KMS-11 (cell line): ENCODE results near the gene DMBX1.

Source experiments
- H2AFZ ChIP-seq: fragments of 200-600 bp; sonication (generic); 2 replicates; pipeline ENCODE4 v1.6.1; 2016; ENCODE audit warnings: antibody characterized with exemption, mixed run types, low read depth
- H3K27ac ChIP-seq: fragments of 200-600 bp; sonication (generic); 2 replicates; pipeline ENCODE4 v1.6.1; 2016; ENCODE audit warnings: mild to moderate bottlenecking, mixed run types
- H3K27me3 ChIP-seq: fragments of 200-600 bp; sonication (generic); 2 replicates; pipeline ENCODE4 v1.6.1; 2017; ENCODE audit warnings: mild to moderate bottlenecking, low read depth, mixed run types, moderate library complexity; ENCODE audit not compliant: insufficient read depth
- H3K36me3 ChIP-seq: fragments of 200-600 bp; sonication (generic); 2 replicates; pipeline ENCODE4 v1.6.1; 2017; ENCODE audit warnings: mild to moderate bottlenecking, mixed run types; ENCODE audit not compliant: insufficient read depth
- H3K4me1 ChIP-seq: fragments of 200-600 bp; sonication (generic); 2 replicates; pipeline ENCODE4 v1.6.1; 2016; ENCODE audit warnings: mild to moderate bottlenecking, low read depth, mixed run types; ENCODE audit not compliant: poor library complexity, severe bottlenecking
- H3K4me2 ChIP-seq: fragments of 200-600 bp; sonication (generic); 2 replicates; pipeline ENCODE4 v1.7.0; 2016; ENCODE audit warnings: mild to moderate bottlenecking, mixed run types
- H3K4me3 ChIP-seq: fragments of 200-600 bp; sonication (generic); IDR thresholded peaks from 2 replicates; pipeline ENCODE4 v1.6.1; 2017; ENCODE audit warnings: low read depth, low read length, mixed read lengths; ENCODE audit not compliant: insufficient read depth
- H3K79me2 ChIP-seq: fragments of 200-600 bp; sonication (generic); 2 replicates; pipeline ENCODE4 v1.6.1; 2016; ENCODE audit warnings: low read depth, mixed run types; ENCODE audit not compliant: insufficient read depth
- H3K9ac ChIP-seq: fragments of 200-600 bp; sonication (generic); 2 replicates; pipeline ENCODE4 v1.6.1; 2016; ENCODE audit warnings: mild to moderate bottlenecking, mixed run types
- H4K20me1 ChIP-seq: fragments of 200-600 bp; sonication (generic); 2 replicates; pipeline ENCODE4 v1.6.1; 2016; ENCODE audit warnings: mild to moderate bottlenecking, mixed run types; ENCODE audit not compliant: insufficient read depth
- CTCF ChIP-seq: fragments of 200-600 bp; sonication (generic); conservative IDR thresholded peaks from 2 replicates; pipeline ENCODE4 v1.6.1; 2017; ENCODE audit warnings: low read depth, mild to moderate bottlenecking, antibody characterized with exemption, low read length, moderate library complexity, mixed read lengths

Gene DMBX1

GRCh38 chr1:46492871-46493270 lies 3.2 kb downstream of the DMBX1 start:
- TF ChIP-seq CTCF: no peak
- Histone ChIP-seq H3K4me2 (no peak overlapping the region), H3K4me1 (no peaks in the 10 kb centered on the region), H3K27me3 (peaks cover 40% of the 10 kb centered on the region), H3K4me3 (no peak overlapping the region), H2AFZ (no peak overlapping the region), H3K27ac (no peak overlapping the region), H3K36me3 (no peaks in the 10 kb centered on the region), H3K9ac (no peak overlapping the region), H3K79me2 (no peaks in the 10 kb centered on the region), H4K20me1 (no peaks in the 10 kb centered on the region)

GRCh38 chr1:46493316-46494032 lies 3.8 kb downstream of the DMBX1 start:
- H3K4me1 ChIP-seq: no peaks in the 10 kb centered on the region
- no peaks in the 10 kb centered on the region for H3K36me3 ChIP-seq
- H3K4me3 ChIP-seq: no peak overlapping the region
- no peaks in the 10 kb centered on the region for H3K79me2 ChIP-seq
- TF ChIP-seq CTCF: no peak
- no peaks in the 10 kb centered on the region for H4K20me1 ChIP-seq
- peaks cover 40% of the 10 kb centered on the region for H3K27me3 ChIP-seq
- no peak overlapping the region for H2AFZ ChIP-seq
- no peak overlapping the region for H3K4me2 ChIP-seq
- no peak overlapping the region for H3K9ac ChIP-seq
- H3K27ac ChIP-seq: no peak overlapping the region

GRCh38 chr1:46494910-46495309 lies 5.3 kb downstream of the DMBX1 start:
- Histone ChIP-seq H3K79me2 (no peaks in the 10 kb centered on the region), H3K9ac (no peak overlapping the region), H2AFZ (no peak overlapping the region), H3K4me1 (no peaks in the 10 kb centered on the region), H3K4me2 (no peak overlapping the region), H3K27ac (no peak overlapping the region), H3K36me3 (no peaks in the 10 kb centered on the region), H3K27me3 (peaks cover 27% of the 10 kb centered on the region), H3K4me3 (no peak overlapping the region), H4K20me1 (no peaks in the 10 kb centered on the region)
- no peak for TF ChIP-seq CTCF

GRCh38 chr1:46495778-46496177 lies 6.1 kb downstream of the DMBX1 start:
- TF ChIP-seq CTCF: no peak
- peaks cover 19% of the 10 kb centered on the region for H3K27me3 ChIP-seq

More at GRCh38 chr1:46495778-46496177, 6.1 kb downstream of the DMBX1 start:
- H3K4me2 ChIP-seq: no peak overlapping the region
- no peak overlapping the region for H3K4me3 ChIP-seq
- no peaks in the 10 kb centered on the region for H3K79me2 ChIP-seq
- no peaks in the 10 kb centered on the region for H3K36me3 ChIP-seq
- no peak overlapping the region for H2AFZ ChIP-seq
- no peak overlapping the region for H3K9ac ChIP-seq
- H3K4me1 ChIP-seq: no peaks in the 10 kb centered on the region
- no peak overlapping the region for H3K27ac ChIP-seq
- no peaks in the 10 kb centered on the region for H4K20me1 ChIP-seq
